GM18858 (cell line): ENCODE data around the gene MAD1L1.

Experiments
- ATAC-seq: cut with Tn5 transposase; IDR thresholded peaks from one replicate; pipeline ENCODE4 v1.9.1; 2021; ENCODE audit not compliant: unreplicated experiment

Gene MAD1L1

GRCh38 chr7:2219136-2219535 lies 13.6 kb downstream of the MAD1L1 start:
- ATAC-seq = no peak

- ATAC-seq = no peak
Measured at GRCh38 chr7:2218444-2218785, 14.3 kb downstream of the MAD1L1 start.

- no peak for ATAC-seq
Measured at GRCh38 chr7:2217716-2218443, 14.9 kb downstream of the MAD1L1 start.

- no peak for ATAC-seq
Measured at GRCh38 chr7:2217206-2217605, 15.5 kb downstream of the MAD1L1 start.

- ATAC-seq = no peak
Measured at GRCh38 chr7:2215851-2216250, 16.9 kb downstream of the MAD1L1 start.

GRCh38 chr7:2214636-2215035 lies 18.1 kb downstream of the MAD1L1 start:
- no peak for ATAC-seq

GRCh38 chr7:2213551-2214215 lies 19.1 kb downstream of the MAD1L1 start:
- no peak for ATAC-seq

GRCh38 chr7:2212906-2213305 lies 19.8 kb downstream of the MAD1L1 start:
- ATAC-seq = no peak

GRCh38 chr7:2211926-2212325 lies 20.8 kb downstream of the MAD1L1 start:
- no peak for ATAC-seq

- ATAC-seq = no peak
Measured at GRCh38 chr7:2211259-2211880, 21.4 kb downstream of the MAD1L1 start.

GRCh38 chr7:2210551-2211258 lies 22.0 kb downstream of the MAD1L1 start:
- ATAC-seq = no peak

GRCh38 chr7:2209961-2210323 lies 22.8 kb downstream of the MAD1L1 start:
- no peak for ATAC-seq

GRCh38 chr7:2209146-2209960 lies 23.4 kb downstream of the MAD1L1 start:
- peak; percentile 54 for ATAC-seq

- no peak for ATAC-seq
Measured at GRCh38 chr7:2208712-2209111, 24.0 kb downstream of the MAD1L1 start.

GRCh38 chr7:2205036-2205780 lies 27.5 kb downstream of the MAD1L1 start:
- ATAC-seq = no peak

GRCh38 chr7:2204446-2204845 lies 28.3 kb downstream of the MAD1L1 start:
- ATAC-seq = no peak

GRCh38 chr7:2203766-2204300 lies 28.9 kb downstream of the MAD1L1 start:
- no peak for ATAC-seq

GRCh38 chr7:2202901-2203765 lies 29.6 kb downstream of the MAD1L1 start:
- ATAC-seq = no peak

GRCh38 chr7:2202361-2202761 lies 30.4 kb downstream of the MAD1L1 start:
- no peak for ATAC-seq
